Measurements from ENCODE around the gene BCAS3. TPM values are rescaled to one million over a fixed set of nuclear protein-coding genes. Genes with fewer than 3 reads are reported as not detected.

BCAS3 gene
- total and polyA plus RNA-seq, 2 experiments from 2014 or later: 18.0 to 20.2 TPM

DNA sequence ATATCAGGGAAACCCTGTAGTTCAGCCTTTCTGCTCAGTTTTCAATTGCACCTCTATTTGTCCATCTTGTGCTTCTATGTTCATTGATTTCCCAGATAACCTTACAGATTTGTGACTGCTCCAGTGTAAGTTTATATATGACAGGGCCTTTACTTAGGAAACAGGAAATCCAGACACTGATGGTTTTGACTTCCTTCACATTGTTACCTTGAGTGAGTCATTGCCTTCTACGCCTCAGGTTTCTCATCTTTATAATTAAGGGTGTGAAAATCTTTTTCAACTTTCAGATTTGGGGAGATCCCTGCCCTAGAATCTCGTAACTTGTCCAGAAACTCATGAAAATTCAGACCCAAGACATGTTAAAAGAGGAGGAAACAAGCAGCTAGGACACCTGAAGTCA is 379.6 kb downstream of the BCAS3 start:
- WGBS, 2 experiments (ENCODE audit: low coverage in 1 of 2, low lambda C conversion rate in 2 of 2, missing lambda C conversion rate in 2 of 2): 77 to 84% methylated on average over 2 of the region's 2 CpGs
- H3K79me2 ChIP-seq (ENCODE audit: insufficient read depth): no peaks in the 10 kb centered on the region
- H3K27me3 ChIP-seq (replicated peaks; ENCODE audit: insufficient read depth): no peaks in the 10 kb centered on the region
- H3K27ac ChIP-seq: no peak overlapping the region
- H4K20me1 ChIP-seq (ENCODE audit: insufficient read depth): no peaks in the 10 kb centered on the region
- no peak for DNase-seq
- H3K4me3 ChIP-seq: no peak overlapping the region
- H2AFZ ChIP-seq: no peak overlapping the region
- in situ Hi-C loops (cut with MboI): no loop called here
- H3K9me2 ChIP-seq (ENCODE audit: insufficient read depth): no peaks in the 10 kb centered on the region
- TF ChIP-seq EZH2phosphoT487 (IDR thresholded peaks at IDR 0.05; ENCODE audit: insufficient read depth, low read depth): no peak
- TF ChIP-seq EZH2 (IDR thresholded peaks at IDR 0.05; ENCODE audit: insufficient read depth, poor library complexity, severe bottlenecking): no peak
- peaks cover 7% of the 10 kb centered on the region for H3K4me1 ChIP-seq (ENCODE audit: insufficient read depth)
- no peaks in the 10 kb centered on the region for H3F3A ChIP-seq (ENCODE audit: insufficient read depth)
- H3K9ac ChIP-seq: no peak overlapping the region
- H3K9me3 ChIP-seq (ENCODE audit: low read depth): no peaks in the 10 kb centered on the region
- no peaks in the 10 kb centered on the region for H3K36me3 ChIP-seq (ENCODE audit: low read depth)
- no peak overlapping the region for H3K4me2 ChIP-seq (ENCODE audit: unreplicated experiment)

GRCh38 chr17:61058066-61058465 is 380.4 kb downstream of the BCAS3 start:
- H3K9me3 ChIP-seq (ENCODE audit: low read depth): no peaks in the 10 kb centered on the region
- H3K4me1 ChIP-seq (ENCODE audit: insufficient read depth): peaks cover 7% of the 10 kb centered on the region
- no peaks in the 10 kb centered on the region for H4K20me1 ChIP-seq (ENCODE audit: insufficient read depth)
- DNase-seq: no peak
- no peak overlapping the region for H3K4me3 ChIP-seq
- no peak overlapping the region for H3K9ac ChIP-seq
- H3K4me2 ChIP-seq (ENCODE audit: unreplicated experiment): no peak overlapping the region
- no peaks in the 10 kb centered on the region for H3F3A ChIP-seq (ENCODE audit: insufficient read depth)
- in situ Hi-C loops (cut with MboI): no loop called here
- no peaks in the 10 kb centered on the region for H3K9me2 ChIP-seq (ENCODE audit: insufficient read depth)
- H2AFZ ChIP-seq: no peak overlapping the region
- no peaks in the 10 kb centered on the region for H3K27me3 ChIP-seq (replicated peaks; ENCODE audit: insufficient read depth)
- H3K79me2 ChIP-seq (ENCODE audit: insufficient read depth): no peaks in the 10 kb centered on the region
- no peaks in the 10 kb centered on the region for H3K36me3 ChIP-seq (ENCODE audit: low read depth)
- no peak overlapping the region for H3K27ac ChIP-seq
- WGBS, 2 experiments (ENCODE audit: low coverage in 1 of 2, low lambda C conversion rate in 2 of 2, missing lambda C conversion rate in 2 of 2): 83 to 84% methylated on average over 3 of the region's 3 CpGs
- TF ChIP-seq EZH2 (IDR thresholded peaks at IDR 0.05; ENCODE audit: insufficient read depth, poor library complexity, severe bottlenecking): no peak
- no peak for TF ChIP-seq EZH2phosphoT487 (IDR thresholded peaks at IDR 0.05; ENCODE audit: insufficient read depth, low read depth)

DNA sequence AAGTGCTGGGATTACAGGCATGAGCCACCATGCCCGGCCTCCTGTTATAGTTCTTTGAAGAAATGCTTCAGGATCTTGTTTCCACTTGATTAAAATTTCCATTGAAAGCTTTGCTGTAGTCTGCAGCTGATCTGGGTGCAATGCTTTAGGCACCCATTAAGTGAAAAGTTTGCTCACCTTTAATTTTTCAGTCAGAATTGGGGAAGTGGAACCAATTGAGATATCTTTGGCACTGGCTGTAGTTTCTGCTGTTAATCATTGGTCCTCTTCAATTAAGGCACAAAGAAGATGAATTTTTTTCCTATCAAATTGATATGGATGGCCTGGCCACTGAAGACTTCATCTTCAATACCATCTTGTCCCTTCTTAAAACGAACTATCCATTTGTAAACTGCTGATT is 385.9 kb downstream of the BCAS3 start:
- in situ Hi-C loops (cut with MboI): no loop called here
- no peak overlapping the region for H3K9ac ChIP-seq
- no peaks in the 10 kb centered on the region for H3K27me3 ChIP-seq (replicated peaks; ENCODE audit: insufficient read depth)
- H3K9me3 ChIP-seq (ENCODE audit: low read depth): no peaks in the 10 kb centered on the region
- H4K20me1 ChIP-seq (ENCODE audit: insufficient read depth): no peaks in the 10 kb centered on the region
- H3K9me2 ChIP-seq (ENCODE audit: insufficient read depth): no peaks in the 10 kb centered on the region
- no peak overlapping the region for H3K27ac ChIP-seq
- H3F3A ChIP-seq (ENCODE audit: insufficient read depth): peaks cover 11% of the 10 kb centered on the region; the same call in 1 of the 2 replicates
- H3K4me1 ChIP-seq (ENCODE audit: insufficient read depth): peaks cover 20% of the 10 kb centered on the region
- no peaks in the 10 kb centered on the region for H3K79me2 ChIP-seq (ENCODE audit: insufficient read depth)
- TF ChIP-seq EZH2phosphoT487 (IDR thresholded peaks at IDR 0.05; ENCODE audit: insufficient read depth, low read depth): no peak
- TF ChIP-seq EZH2 (IDR thresholded peaks at IDR 0.05; ENCODE audit: insufficient read depth, poor library complexity, severe bottlenecking): no peak
- no peak overlapping the region for H3K4me3 ChIP-seq
- H2AFZ ChIP-seq: no peak overlapping the region
- H3K36me3 ChIP-seq (ENCODE audit: low read depth): no peaks in the 10 kb centered on the region
- no peak overlapping the region for H3K4me2 ChIP-seq (ENCODE audit: unreplicated experiment)
- WGBS, 2 experiments (ENCODE audit: low coverage in 1 of 2, low lambda C conversion rate in 2 of 2, missing lambda C conversion rate in 2 of 2): 93 to 97% methylated on average over 2 of the region's 2 CpGs
- no peak for DNase-seq

- no peak overlapping the region for H3K27ac ChIP-seq
- in situ Hi-C loops (cut with MboI): no loop called here
- no peak overlapping the region for H3K4me3 ChIP-seq
- H3K36me3 ChIP-seq (ENCODE audit: low read depth): no peaks in the 10 kb centered on the region
- TF ChIP-seq EZH2 (IDR thresholded peaks at IDR 0.05; ENCODE audit: insufficient read depth, poor library complexity, severe bottlenecking) (no peak), EZH2phosphoT487 (IDR thresholded peaks at IDR 0.05; ENCODE audit: insufficient read depth, low read depth) (no peak)
- no peaks in the 10 kb centered on the region for H3K9me2 ChIP-seq (ENCODE audit: insufficient read depth)
- H3F3A ChIP-seq (ENCODE audit: insufficient read depth): peaks cover 11% of the 10 kb centered on the region; the same call in 1 of the 2 replicates
- H3K4me1 ChIP-seq (ENCODE audit: insufficient read depth): peaks cover 20% of the 10 kb centered on the region
- peak; percentile 19 for DNase-seq
- no peaks in the 10 kb centered on the region for H3K9me3 ChIP-seq (ENCODE audit: low read depth)
- no peaks in the 10 kb centered on the region for H3K79me2 ChIP-seq (ENCODE audit: insufficient read depth)
- 96 to 100% methylated on average over 1 of the region's 1 CpG for WGBS, 2 experiments (ENCODE audit: low coverage in 1 of 2, low lambda C conversion rate in 2 of 2, missing lambda C conversion rate in 2 of 2)
- peak overlapping the region; percentile 57 for H3K4me2 ChIP-seq (ENCODE audit: unreplicated experiment)
- H3K9ac ChIP-seq: no peak overlapping the region
- H3K27me3 ChIP-seq (replicated peaks; ENCODE audit: insufficient read depth): no peaks in the 10 kb centered on the region
- H4K20me1 ChIP-seq (ENCODE audit: insufficient read depth): no peaks in the 10 kb centered on the region
- H2AFZ ChIP-seq: no peak overlapping the region
Observed at GRCh38 chr17:61064087-61064951, 386.7 kb downstream of the BCAS3 start.
